Sigmoid colon (tissue), 4 donors: ENCODE data around the gene TRIML2.

Source experiments
- EP300 ChIP-seq, 4 donors: sonication (generic); formaldehyde crosslinking; IDR thresholded peaks; one replicate each; pipeline ENCODE4 v1.6.1; 2017; ENCODE audit warnings: antibody characterized with exemption in 4 of 4
- POLR2A ChIP-seq, 2 donors: fragments of 450-650 bp; IDR thresholded peaks; one replicate each; pipeline ENCODE4 v1.6.1; 2016; ENCODE audit warnings: antibody characterized with exemption in 2 of 2, mild to moderate bottlenecking in 2 of 2, moderate library complexity in 2 of 2
- POLR2AphosphoS5 ChIP-seq, 4 donors: sonication (generic); formaldehyde crosslinking; IDR thresholded peaks; one replicate each; pipeline ENCODE4 v1.6.1; 2017; ENCODE audit warnings: antibody characterized with exemption in 4 of 4
- TF ChIP-seq, protein P1 (sequence below), 4 experiments: fragments of 450-650 bp in 3 of 4; fragments of 200-600 bp in 1 of 4; IDR thresholded peaks; one replicate each; pipeline ENCODE4 v1.5.1; 2016 to 2019; ENCODE audit warnings: antibody characterized with exemption in 4 of 4, mild to moderate bottlenecking in 3 of 4, moderate library complexity in 2 of 4

DNA sequence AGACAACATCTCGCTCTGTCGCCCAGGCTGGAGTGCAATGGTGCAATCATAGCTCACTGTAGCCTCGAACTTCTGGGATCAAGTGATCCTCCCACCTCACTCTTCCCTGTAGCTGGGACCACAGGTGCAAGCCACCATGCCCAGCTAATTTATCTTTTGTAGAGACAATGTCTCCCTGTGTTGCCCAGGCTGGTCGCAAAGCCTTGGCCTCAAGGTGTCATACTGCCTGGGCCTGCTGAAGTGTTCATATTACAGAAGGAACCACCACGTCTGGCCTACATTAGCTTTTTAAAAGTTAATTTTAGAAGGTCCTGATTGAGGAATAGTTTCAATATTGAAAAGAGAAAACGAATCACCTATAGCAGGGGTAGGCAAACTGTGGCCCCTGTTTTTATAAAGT lies 22.5 kb downstream of the TRIML2 start:
- TF ChIP-seq POLR2A (IDR thresholded peaks at IDR 0.05) (no peak), POLR2AphosphoS5 (IDR thresholded peaks at IDR 0.05) (no peak), EP300 (IDR thresholded peaks at IDR 0.05) (no peak)
- TF ChIP-seq, protein P1, sequence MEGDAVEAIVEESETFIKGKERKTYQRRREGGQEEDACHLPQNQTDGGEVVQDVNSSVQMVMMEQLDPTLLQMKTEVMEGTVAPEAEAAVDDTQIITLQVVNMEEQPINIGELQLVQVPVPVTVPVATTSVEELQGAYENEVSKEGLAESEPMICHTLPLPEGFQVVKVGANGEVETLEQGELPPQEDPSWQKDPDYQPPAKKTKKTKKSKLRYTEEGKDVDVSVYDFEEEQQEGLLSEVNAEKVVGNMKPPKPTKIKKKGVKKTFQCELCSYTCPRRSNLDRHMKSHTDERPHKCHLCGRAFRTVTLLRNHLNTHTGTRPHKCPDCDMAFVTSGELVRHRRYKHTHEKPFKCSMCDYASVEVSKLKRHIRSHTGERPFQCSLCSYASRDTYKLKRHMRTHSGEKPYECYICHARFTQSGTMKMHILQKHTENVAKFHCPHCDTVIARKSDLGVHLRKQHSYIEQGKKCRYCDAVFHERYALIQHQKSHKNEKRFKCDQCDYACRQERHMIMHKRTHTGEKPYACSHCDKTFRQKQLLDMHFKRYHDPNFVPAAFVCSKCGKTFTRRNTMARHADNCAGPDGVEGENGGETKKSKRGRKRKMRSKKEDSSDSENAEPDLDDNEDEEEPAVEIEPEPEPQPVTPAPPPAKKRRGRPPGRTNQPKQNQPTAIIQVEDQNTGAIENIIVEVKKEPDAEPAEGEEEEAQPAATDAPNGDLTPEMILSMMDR (IDR thresholded peaks at IDR 0.05): no peak
